GM23338 (cell line): ENCODE data around the gene MFSD2B. TPM values are rescaled to one million over a fixed set of nuclear protein-coding genes. Genes with fewer than 3 reads are reported as not detected.
A peak's percentile ranks its signal among the peaks of the same experiment; 100 is the strongest.

ENCODE experiments used
- ATAC-seq: fragments of 200-7000 bp; cut with Tn5 transposase; 3 replicates; pipeline ENCODE4 v1.9.1; 2020
- DNase-seq: peaks from one replicate; pipeline ENCODE4 v3.0.0-alpha.2; 2015; ENCODE audit warnings: low spot score
- H2AFZ ChIP-seq: fragments of 200-600 bp; sonication (generic); 2 replicates; pipeline ENCODE4 v1.8.0; 2016; ENCODE audit warnings: antibody characterized with exemption, mild to moderate bottlenecking, moderate library complexity
- H3F3A ChIP-seq: fragments of 200-600 bp; sonication (generic); replicated peaks from 2 replicates; pipeline ENCODE4 v1.8.0; 2017; ENCODE audit warnings: antibody characterized with exemption, mixed run types, low read depth
- H3K27ac ChIP-seq: fragments of 200-600 bp; sonication (generic); 2 replicates; pipeline ENCODE4 v1.6.1; 2016; ENCODE audit warnings: low read depth
- H3K27me3 ChIP-seq: fragments of 200-600 bp; sonication (generic); 2 replicates; pipeline ENCODE4 v1.8.0; 2016; ENCODE audit warnings: mild to moderate bottlenecking, mixed run types, moderate library complexity; ENCODE audit not compliant: insufficient read depth
- H3K36me3 ChIP-seq: fragments of 200-600 bp; sonication (generic); 2 replicates; pipeline ENCODE4 v1.8.0; 2016; ENCODE audit warnings: mild to moderate bottlenecking; ENCODE audit not compliant: insufficient read depth
- H3K4me1 ChIP-seq: fragments of 200-600 bp; sonication (generic); 2 replicates; pipeline ENCODE4 v1.8.0; 2016; ENCODE audit warnings: mild to moderate bottlenecking, moderate library complexity; ENCODE audit not compliant: insufficient read depth
- H3K4me2 ChIP-seq: fragments of 200-600 bp; sonication (generic); 2 replicates; pipeline ENCODE4 v1.7.1; 2017; ENCODE audit warnings: mixed run types
- H3K4me3 ChIP-seq: fragments of 200-600 bp; sonication (generic); 2 replicates; pipeline ENCODE4 v1.6.1; 2016; ENCODE audit warnings: mixed run types
- H3K79me2 ChIP-seq: fragments of 200-600 bp; sonication (generic); replicated peaks from 2 replicates; pipeline ENCODE4 v1.8.0; 2017; ENCODE audit warnings: mild to moderate bottlenecking; ENCODE audit not compliant: insufficient read depth
- H3K9me2 ChIP-seq: fragments of 200-600 bp; sonication (generic); 2 replicates; pipeline ENCODE4 v1.8.0; 2017; ENCODE audit not compliant: insufficient read depth
- H4K20me1 ChIP-seq: fragments of 200-600 bp; sonication (generic); replicated peaks from 2 replicates; pipeline ENCODE4 v1.8.0; 2017; ENCODE audit warnings: mild to moderate bottlenecking; ENCODE audit not compliant: insufficient read depth
- H3K27ac Mint-ChIP-seq: 2 replicates; pipeline ENCODE4 v1.8.0; 2020; ENCODE audit warnings: inconsistent platforms, mild to moderate bottlenecking, moderate library complexity, mixed read lengths
- H3K27me3 Mint-ChIP-seq: 3 replicates; pipeline ENCODE4 v1.8.0; 2022; ENCODE audit warnings: low read depth, mild to moderate bottlenecking, moderate library complexity, mixed read lengths, inconsistent platforms; ENCODE audit not compliant: insufficient read depth, poor library complexity
- H3K36me3 Mint-ChIP-seq: 3 replicates; pipeline ENCODE4 v1.8.0; 2021; ENCODE audit warnings: low read depth, mild to moderate bottlenecking, inconsistent platforms, moderate library complexity, mixed read lengths
- H3K4me1 Mint-ChIP-seq: 3 replicates; pipeline ENCODE4 v1.8.0; 2020; ENCODE audit warnings: mild to moderate bottlenecking, inconsistent platforms, mixed read lengths
- H3K4me3 Mint-ChIP-seq: 3 replicates; pipeline ENCODE4 v1.8.0; 2021; ENCODE audit warnings: moderate library complexity, mild to moderate bottlenecking, inconsistent platforms, mixed read lengths
- H3K9me3 Mint-ChIP-seq: 3 replicates; pipeline ENCODE4 v1.8.0; 2020; ENCODE audit warnings: moderate library complexity, mild to moderate bottlenecking, inconsistent platforms, mixed read lengths
- CREB1 ChIP-seq: fragments of 250-450 bp; sonication (Bioruptor Pico); IDR thresholded peaks from 2 replicates; pipeline ENCODE4 v1.5.0; 2020; ENCODE audit warnings: low read depth, mild to moderate bottlenecking, moderate library complexity
- EZH2 ChIP-seq: fragments of 200-600 bp; sonication (generic); IDR thresholded peaks from one replicate; pipeline ENCODE4 v1.8.0; 2017; ENCODE audit warnings: antibody characterized with exemption, mild to moderate bottlenecking, low read depth; ENCODE audit not compliant: unreplicated experiment
- EZH2phosphoT487 ChIP-seq: fragments of 200-600 bp; sonication (generic); IDR thresholded peaks from one replicate; pipeline ENCODE4 v1.8.1; 2018; ENCODE audit warnings: antibody characterized with exemption; ENCODE audit not compliant: unreplicated experiment
- JUNB ChIP-seq: IDR thresholded peaks from one replicate; pipeline ENCODE4 v1.6.1; 2016; ENCODE audit warnings: antibody characterized with exemption; ENCODE audit not compliant: unreplicated experiment
- NANOG ChIP-seq: IDR thresholded peaks from 2 replicates; pipeline ENCODE4 v1.6.1; 2016; ENCODE audit warnings: antibody characterized with exemption, borderline replicate concordance
- POLR2AphosphoS5 ChIP-seq: IDR thresholded peaks from 2 replicates; pipeline ENCODE4 v1.6.1; 2016; ENCODE audit warnings: antibody characterized with exemption, low read depth
- STAT1 ChIP-seq: IDR thresholded peaks from one replicate; pipeline ENCODE4 v1.6.1; 2016; ENCODE audit warnings: antibody characterized with exemption; ENCODE audit not compliant: unreplicated experiment
- ZNF114 ChIP-seq: fragments of 250-450 bp; sonication (Bioruptor Pico); IDR thresholded peaks from 2 replicates; pipeline ENCODE4 v1.5.0; 2020; ENCODE audit warnings: mild to moderate bottlenecking, moderate library complexity
- ZNF331 ChIP-seq: fragments of 250-450 bp; sonication (Bioruptor Pico); IDR thresholded peaks from 2 replicates; pipeline ENCODE4 v1.5.0; 2020; ENCODE audit warnings: low read depth, mild to moderate bottlenecking, moderate library complexity
- polyA plus RNA-seq: library from polyadenylated mRNA; unstranded; fragments of >200 nt; fragmentation: Nextera tagmentation; extraction: Ambion mirVana; gene quantifications from 2 replicates; pipeline ENCODE4 v1.2.1, GENCODE V29; 2016
- total RNA-seq: library from RNA; depleted of rRNA; stranded (reverse); fragments of >200 nt; shearing (Covaris generic); gene quantifications from 2 replicates; pipeline ENCODE4 v1.2.3, GENCODE V29; 2014
- TF ChIP-seq, protein P1 (sequence below): IDR thresholded peaks from 2 replicates; pipeline ENCODE4 v1.6.1; 2016; ENCODE audit warnings: antibody characterized with exemption
- TF ChIP-seq, protein P2 (sequence below), 2 experiments: fragments of 200-600 bp in 1 of 2; sonication (generic) in 1 of 2; conservative IDR thresholded peaks; 2 replicates each; pipeline versions ENCODE4 v1.5.1 to v1.6.1; 2016 to 2017; ENCODE audit warnings: antibody characterized with exemption in 2 of 2, low read depth in 2 of 2, mild to moderate bottlenecking in 2 of 2, moderate library complexity in 1 of 2
- TF ChIP-seq, protein P3 (sequence below): fragments of 250-450 bp; sonication (Bioruptor Pico); IDR thresholded peaks from 2 replicates; pipeline ENCODE4 v1.5.0; 2020; ENCODE audit warnings: mild to moderate bottlenecking, moderate library complexity
- TF ChIP-seq, protein P4 (sequence below): IDR thresholded peaks from one replicate; pipeline ENCODE4 v1.6.1; 2018; ENCODE audit warnings: antibody characterized with exemption; ENCODE audit not compliant: unreplicated experiment

Gene MFSD2B
- total and polyA plus RNA-seq, 2 experiments from 2014 or later, result 0.21 to 2.3 TPM

DNA sequence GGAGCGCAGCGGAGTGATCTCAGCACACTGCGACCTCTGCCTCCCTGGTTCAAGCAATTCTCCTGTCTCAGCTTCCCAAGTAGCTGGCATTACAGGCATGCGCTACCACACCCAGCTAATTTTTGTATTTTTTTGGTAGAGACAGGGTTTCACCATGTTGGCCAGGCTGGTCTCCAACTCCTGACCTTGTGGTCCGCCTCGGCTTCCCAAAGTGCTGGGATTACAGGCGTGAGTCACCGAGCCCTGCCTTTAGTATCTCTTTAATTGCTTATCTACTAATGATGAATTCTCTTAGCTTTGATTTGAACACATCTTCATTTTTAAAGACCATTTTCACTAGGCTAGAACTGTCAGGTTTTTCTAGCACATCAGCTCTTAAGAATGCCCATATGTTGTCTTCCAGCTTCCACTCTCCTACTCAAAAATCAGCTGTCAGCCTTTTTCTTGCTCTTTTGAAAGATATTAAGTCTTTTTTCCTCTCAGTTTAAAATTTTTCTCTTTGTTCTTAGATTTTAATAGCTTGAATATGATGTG lies 16.1 kb upstream of the MFSD2B start:
- Histone ChIP-seq H3F3A (no peaks in the 10 kb centered on the region), H2AFZ (no peak overlapping the region), H3K27ac (peak overlapping the region; percentile 53; the same call in 1 of the 2 replicates), H3K27me3 (no peaks in the 10 kb centered on the region), H3K9me2 (no peaks in the 10 kb centered on the region), H3K36me3 (no peaks in the 10 kb centered on the region), H3K79me2 (no peaks in the 10 kb centered on the region), H3K4me1 (peaks cover 26% of the 10 kb centered on the region; the same call in 1 of the 2 replicates), H3K4me2 (peak overlapping the region; percentile 21; the same call in 1 of the 2 replicates), H4K20me1 (no peaks in the 10 kb centered on the region), H3K4me3 (no peak overlapping the region)
- peaks cover 27% of the 10 kb centered on the region for H3K4me1 Mint-ChIP-seq
- no peaks in the 10 kb centered on the region for H3K9me3 Mint-ChIP-seq
- TF ChIP-seq, protein P1, sequence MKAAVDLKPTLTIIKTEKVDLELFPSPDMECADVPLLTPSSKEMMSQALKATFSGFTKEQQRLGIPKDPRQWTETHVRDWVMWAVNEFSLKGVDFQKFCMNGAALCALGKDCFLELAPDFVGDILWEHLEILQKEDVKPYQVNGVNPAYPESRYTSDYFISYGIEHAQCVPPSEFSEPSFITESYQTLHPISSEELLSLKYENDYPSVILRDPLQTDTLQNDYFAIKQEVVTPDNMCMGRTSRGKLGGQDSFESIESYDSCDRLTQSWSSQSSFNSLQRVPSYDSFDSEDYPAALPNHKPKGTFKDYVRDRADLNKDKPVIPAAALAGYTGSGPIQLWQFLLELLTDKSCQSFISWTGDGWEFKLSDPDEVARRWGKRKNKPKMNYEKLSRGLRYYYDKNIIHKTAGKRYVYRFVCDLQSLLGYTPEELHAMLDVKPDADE, result no peak
- TF ChIP-seq, protein P2, sequence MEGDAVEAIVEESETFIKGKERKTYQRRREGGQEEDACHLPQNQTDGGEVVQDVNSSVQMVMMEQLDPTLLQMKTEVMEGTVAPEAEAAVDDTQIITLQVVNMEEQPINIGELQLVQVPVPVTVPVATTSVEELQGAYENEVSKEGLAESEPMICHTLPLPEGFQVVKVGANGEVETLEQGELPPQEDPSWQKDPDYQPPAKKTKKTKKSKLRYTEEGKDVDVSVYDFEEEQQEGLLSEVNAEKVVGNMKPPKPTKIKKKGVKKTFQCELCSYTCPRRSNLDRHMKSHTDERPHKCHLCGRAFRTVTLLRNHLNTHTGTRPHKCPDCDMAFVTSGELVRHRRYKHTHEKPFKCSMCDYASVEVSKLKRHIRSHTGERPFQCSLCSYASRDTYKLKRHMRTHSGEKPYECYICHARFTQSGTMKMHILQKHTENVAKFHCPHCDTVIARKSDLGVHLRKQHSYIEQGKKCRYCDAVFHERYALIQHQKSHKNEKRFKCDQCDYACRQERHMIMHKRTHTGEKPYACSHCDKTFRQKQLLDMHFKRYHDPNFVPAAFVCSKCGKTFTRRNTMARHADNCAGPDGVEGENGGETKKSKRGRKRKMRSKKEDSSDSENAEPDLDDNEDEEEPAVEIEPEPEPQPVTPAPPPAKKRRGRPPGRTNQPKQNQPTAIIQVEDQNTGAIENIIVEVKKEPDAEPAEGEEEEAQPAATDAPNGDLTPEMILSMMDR (conservative IDR thresholded peaks at IDR 0.05; ENCODE audit: low read depth in 2 of 2), result no peak
- TF ChIP-seq, protein P3, sequence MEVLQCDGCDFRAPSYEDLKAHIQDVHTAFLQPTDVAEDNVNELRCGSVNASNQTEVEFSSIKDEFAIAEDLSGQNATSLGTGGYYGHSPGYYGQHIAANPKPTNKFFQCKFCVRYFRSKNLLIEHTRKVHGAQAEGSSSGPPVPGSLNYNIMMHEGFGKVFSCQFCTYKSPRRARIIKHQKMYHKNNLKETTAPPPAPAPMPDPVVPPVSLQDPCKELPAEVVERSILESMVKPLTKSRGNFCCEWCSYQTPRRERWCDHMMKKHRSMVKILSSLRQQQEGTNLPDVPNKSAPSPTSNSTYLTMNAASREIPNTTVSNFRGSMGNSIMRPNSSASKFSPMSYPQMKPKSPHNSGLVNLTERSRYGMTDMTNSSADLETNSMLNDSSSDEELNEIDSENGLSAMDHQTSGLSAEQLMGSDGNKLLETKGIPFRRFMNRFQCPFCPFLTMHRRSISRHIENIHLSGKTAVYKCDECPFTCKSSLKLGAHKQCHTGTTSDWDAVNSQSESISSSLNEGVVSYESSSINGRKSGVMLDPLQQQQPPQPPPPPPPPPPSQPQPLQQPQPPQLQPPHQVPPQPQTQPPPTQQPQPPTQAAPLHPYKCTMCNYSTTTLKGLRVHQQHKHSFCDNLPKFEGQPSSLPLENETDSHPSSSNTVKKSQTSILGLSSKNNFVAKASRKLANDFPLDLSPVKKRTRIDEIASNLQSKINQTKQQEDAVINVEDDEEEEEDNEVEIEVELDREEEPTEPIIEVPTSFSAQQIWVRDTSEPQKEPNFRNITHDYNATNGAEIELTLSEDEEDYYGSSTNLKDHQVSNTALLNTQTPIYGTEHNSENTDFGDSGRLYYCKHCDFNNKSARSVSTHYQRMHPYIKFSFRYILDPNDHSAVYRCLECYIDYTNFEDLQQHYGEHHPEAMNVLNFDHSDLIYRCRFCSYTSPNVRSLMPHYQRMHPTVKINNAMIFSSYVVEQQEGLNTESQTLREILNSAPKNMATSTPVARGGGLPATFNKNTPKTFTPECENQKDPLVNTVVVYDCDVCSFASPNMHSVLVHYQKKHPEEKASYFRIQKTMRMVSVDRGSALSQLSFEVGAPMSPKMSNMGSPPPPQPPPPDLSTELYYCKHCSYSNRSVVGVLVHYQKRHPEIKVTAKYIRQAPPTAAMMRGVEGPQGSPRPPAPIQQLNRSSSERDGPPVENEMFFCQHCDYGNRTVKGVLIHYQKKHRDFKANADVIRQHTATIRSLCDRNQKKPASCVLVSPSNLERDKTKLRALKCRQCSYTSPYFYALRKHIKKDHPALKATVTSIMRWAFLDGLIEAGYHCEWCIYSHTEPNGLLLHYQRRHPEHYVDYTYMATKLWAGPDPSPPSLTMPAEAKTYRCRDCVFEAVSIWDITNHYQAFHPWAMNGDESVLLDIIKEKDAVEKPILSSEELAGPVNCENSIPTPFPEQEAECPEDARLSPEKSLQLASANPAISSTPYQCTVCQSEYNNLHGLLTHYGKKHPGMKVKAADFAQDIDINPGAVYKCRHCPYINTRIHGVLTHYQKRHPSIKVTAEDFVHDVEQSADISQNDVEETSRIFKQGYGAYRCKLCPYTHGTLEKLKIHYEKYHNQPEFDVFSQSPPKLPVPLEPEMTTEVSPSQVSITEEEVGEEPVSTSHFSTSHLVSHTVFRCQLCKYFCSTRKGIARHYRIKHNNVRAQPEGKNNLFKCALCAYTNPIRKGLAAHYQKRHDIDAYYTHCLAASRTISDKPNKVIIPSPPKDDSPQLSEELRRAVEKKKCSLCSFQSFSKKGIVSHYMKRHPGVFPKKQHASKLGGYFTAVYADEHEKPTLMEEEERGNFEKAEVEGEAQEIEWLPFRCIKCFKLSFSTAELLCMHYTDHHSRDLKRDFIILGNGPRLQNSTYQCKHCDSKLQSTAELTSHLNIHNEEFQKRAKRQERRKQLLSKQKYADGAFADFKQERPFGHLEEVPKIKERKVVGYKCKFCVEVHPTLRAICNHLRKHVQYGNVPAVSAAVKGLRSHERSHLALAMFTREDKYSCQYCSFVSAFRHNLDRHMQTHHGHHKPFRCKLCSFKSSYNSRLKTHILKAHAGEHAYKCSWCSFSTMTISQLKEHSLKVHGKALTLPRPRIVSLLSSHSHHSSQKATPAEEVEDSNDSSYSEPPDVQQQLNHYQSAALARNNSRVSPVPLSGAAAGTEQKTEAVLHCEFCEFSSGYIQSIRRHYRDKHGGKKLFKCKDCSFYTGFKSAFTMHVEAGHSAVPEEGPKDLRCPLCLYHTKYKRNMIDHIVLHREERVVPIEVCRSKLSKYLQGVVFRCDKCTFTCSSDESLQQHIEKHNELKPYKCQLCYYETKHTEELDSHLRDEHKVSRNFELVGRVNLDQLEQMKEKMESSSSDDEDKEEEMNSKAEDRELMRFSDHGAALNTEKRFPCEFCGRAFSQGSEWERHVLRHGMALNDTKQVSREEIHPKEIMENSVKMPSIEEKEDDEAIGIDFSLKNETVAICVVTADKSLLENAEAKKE, result no peak
- TF ChIP-seq EZH2phosphoT487 (no peak), ZNF114 (CRISPR knock-in tag) (no peak), STAT1 (no peak), POLR2AphosphoS5 (no peak), ZNF331 (CRISPR knock-in tag) (no peak), CREB1 (CRISPR knock-in tag) (no peak), NANOG (no peak), JUNB (no peak), EZH2 (no peak)
- TF ChIP-seq, protein P4, sequence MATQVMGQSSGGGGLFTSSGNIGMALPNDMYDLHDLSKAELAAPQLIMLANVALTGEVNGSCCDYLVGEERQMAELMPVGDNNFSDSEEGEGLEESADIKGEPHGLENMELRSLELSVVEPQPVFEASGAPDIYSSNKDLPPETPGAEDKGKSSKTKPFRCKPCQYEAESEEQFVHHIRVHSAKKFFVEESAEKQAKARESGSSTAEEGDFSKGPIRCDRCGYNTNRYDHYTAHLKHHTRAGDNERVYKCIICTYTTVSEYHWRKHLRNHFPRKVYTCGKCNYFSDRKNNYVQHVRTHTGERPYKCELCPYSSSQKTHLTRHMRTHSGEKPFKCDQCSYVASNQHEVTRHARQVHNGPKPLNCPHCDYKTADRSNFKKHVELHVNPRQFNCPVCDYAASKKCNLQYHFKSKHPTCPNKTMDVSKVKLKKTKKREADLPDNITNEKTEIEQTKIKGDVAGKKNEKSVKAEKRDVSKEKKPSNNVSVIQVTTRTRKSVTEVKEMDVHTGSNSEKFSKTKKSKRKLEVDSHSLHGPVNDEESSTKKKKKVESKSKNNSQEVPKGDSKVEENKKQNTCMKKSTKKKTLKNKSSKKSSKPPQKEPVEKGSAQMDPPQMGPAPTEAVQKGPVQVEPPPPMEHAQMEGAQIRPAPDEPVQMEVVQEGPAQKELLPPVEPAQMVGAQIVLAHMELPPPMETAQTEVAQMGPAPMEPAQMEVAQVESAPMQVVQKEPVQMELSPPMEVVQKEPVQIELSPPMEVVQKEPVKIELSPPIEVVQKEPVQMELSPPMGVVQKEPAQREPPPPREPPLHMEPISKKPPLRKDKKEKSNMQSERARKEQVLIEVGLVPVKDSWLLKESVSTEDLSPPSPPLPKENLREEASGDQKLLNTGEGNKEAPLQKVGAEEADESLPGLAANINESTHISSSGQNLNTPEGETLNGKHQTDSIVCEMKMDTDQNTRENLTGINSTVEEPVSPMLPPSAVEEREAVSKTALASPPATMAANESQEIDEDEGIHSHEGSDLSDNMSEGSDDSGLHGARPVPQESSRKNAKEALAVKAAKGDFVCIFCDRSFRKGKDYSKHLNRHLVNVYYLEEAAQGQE, result no peak
- H3K36me3 Mint-ChIP-seq, result no peaks in the 10 kb centered on the region; the same call in 2 of the 3 replicates
- peak overlapping the region; percentile 61; the same call in 1 of the 2 replicates for H3K27ac Mint-ChIP-seq
- DNase-seq (no peak), ATAC-seq (no peak)
- no peak overlapping the region for H3K4me3 Mint-ChIP-seq
- H3K27me3 Mint-ChIP-seq, result no peaks in the 10 kb centered on the region
